ENCODE measurements around the gene NRTN. TPM values are rescaled to one million over a fixed set of nuclear protein-coding genes. Genes with fewer than 3 reads are reported as not detected.

The NRTN gene
- total and polyA plus RNA-seq, 2 experiments from 2014 or later = 4.0 to 5.5 TPM

- TF ChIP-seq, protein P1, sequence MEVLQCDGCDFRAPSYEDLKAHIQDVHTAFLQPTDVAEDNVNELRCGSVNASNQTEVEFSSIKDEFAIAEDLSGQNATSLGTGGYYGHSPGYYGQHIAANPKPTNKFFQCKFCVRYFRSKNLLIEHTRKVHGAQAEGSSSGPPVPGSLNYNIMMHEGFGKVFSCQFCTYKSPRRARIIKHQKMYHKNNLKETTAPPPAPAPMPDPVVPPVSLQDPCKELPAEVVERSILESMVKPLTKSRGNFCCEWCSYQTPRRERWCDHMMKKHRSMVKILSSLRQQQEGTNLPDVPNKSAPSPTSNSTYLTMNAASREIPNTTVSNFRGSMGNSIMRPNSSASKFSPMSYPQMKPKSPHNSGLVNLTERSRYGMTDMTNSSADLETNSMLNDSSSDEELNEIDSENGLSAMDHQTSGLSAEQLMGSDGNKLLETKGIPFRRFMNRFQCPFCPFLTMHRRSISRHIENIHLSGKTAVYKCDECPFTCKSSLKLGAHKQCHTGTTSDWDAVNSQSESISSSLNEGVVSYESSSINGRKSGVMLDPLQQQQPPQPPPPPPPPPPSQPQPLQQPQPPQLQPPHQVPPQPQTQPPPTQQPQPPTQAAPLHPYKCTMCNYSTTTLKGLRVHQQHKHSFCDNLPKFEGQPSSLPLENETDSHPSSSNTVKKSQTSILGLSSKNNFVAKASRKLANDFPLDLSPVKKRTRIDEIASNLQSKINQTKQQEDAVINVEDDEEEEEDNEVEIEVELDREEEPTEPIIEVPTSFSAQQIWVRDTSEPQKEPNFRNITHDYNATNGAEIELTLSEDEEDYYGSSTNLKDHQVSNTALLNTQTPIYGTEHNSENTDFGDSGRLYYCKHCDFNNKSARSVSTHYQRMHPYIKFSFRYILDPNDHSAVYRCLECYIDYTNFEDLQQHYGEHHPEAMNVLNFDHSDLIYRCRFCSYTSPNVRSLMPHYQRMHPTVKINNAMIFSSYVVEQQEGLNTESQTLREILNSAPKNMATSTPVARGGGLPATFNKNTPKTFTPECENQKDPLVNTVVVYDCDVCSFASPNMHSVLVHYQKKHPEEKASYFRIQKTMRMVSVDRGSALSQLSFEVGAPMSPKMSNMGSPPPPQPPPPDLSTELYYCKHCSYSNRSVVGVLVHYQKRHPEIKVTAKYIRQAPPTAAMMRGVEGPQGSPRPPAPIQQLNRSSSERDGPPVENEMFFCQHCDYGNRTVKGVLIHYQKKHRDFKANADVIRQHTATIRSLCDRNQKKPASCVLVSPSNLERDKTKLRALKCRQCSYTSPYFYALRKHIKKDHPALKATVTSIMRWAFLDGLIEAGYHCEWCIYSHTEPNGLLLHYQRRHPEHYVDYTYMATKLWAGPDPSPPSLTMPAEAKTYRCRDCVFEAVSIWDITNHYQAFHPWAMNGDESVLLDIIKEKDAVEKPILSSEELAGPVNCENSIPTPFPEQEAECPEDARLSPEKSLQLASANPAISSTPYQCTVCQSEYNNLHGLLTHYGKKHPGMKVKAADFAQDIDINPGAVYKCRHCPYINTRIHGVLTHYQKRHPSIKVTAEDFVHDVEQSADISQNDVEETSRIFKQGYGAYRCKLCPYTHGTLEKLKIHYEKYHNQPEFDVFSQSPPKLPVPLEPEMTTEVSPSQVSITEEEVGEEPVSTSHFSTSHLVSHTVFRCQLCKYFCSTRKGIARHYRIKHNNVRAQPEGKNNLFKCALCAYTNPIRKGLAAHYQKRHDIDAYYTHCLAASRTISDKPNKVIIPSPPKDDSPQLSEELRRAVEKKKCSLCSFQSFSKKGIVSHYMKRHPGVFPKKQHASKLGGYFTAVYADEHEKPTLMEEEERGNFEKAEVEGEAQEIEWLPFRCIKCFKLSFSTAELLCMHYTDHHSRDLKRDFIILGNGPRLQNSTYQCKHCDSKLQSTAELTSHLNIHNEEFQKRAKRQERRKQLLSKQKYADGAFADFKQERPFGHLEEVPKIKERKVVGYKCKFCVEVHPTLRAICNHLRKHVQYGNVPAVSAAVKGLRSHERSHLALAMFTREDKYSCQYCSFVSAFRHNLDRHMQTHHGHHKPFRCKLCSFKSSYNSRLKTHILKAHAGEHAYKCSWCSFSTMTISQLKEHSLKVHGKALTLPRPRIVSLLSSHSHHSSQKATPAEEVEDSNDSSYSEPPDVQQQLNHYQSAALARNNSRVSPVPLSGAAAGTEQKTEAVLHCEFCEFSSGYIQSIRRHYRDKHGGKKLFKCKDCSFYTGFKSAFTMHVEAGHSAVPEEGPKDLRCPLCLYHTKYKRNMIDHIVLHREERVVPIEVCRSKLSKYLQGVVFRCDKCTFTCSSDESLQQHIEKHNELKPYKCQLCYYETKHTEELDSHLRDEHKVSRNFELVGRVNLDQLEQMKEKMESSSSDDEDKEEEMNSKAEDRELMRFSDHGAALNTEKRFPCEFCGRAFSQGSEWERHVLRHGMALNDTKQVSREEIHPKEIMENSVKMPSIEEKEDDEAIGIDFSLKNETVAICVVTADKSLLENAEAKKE (CRISPR knock-in tag; IDR thresholded peaks at IDR 0.05) = no peak
Measured at GRCh38 chr19:5804516-5805461, at the start of gene NRTN (continued).

GRCh38 chr19:5762608-5763217, 42.2 kb upstream of the NRTN start:
- no peaks in the 10 kb centered on the region for H3F3A ChIP-seq (replicated peaks; ENCODE audit: low read depth)
- H2AFZ ChIP-seq = no peak overlapping the region
- DNase-seq (ENCODE audit: low spot score) (no peak), ATAC-seq (no peak)
- no peak overlapping the region for H3K4me3 ChIP-seq
- no peak overlapping the region for H3K27ac ChIP-seq (ENCODE audit: low read depth)
- peaks cover 2% of the 10 kb centered on the region for H3K27me3 Mint-ChIP-seq (ENCODE audit: insufficient read depth, low read depth, poor library complexity)
- H3K4me3 Mint-ChIP-seq = no peak overlapping the region
- TF ChIP-seq REST (IDR thresholded peaks at IDR 0.05; ENCODE audit: unreplicated experiment) = no peak
- no peaks in the 10 kb centered on the region for H3K27me3 ChIP-seq (ENCODE audit: insufficient read depth)
- no peaks in the 10 kb centered on the region for H4K20me1 ChIP-seq (replicated peaks; ENCODE audit: insufficient read depth)
- H3K36me3 Mint-ChIP-seq (ENCODE audit: low read depth) = no peaks in the 10 kb centered on the region
- no peaks in the 10 kb centered on the region for H3K4me1 Mint-ChIP-seq
- H3K27ac Mint-ChIP-seq = no peak overlapping the region
- H3K4me1 ChIP-seq (ENCODE audit: insufficient read depth) = no peaks in the 10 kb centered on the region
- H3K9me3 Mint-ChIP-seq = peaks cover 3% of the 10 kb centered on the region; the same call in 2 of the 3 replicates
- H3K4me2 ChIP-seq = no peak overlapping the region
- no peaks in the 10 kb centered on the region for H3K36me3 ChIP-seq (ENCODE audit: insufficient read depth)
- no peaks in the 10 kb centered on the region; the same call in 1 of the 2 replicates for H3K9me2 ChIP-seq (ENCODE audit: insufficient read depth)
- H3K79me2 ChIP-seq (replicated peaks; ENCODE audit: insufficient read depth) = no peaks in the 10 kb centered on the region
